HG03103 (cell line): ENCODE results near the gene C1orf94.

Experiments used
- ATAC-seq: cut with Tn5 transposase; IDR thresholded peaks from one replicate; pipeline ENCODE4 v1.9.1; 2021; ENCODE audit warnings: low read depth; ENCODE audit not compliant: unreplicated experiment

The C1orf94 gene

DNA sequence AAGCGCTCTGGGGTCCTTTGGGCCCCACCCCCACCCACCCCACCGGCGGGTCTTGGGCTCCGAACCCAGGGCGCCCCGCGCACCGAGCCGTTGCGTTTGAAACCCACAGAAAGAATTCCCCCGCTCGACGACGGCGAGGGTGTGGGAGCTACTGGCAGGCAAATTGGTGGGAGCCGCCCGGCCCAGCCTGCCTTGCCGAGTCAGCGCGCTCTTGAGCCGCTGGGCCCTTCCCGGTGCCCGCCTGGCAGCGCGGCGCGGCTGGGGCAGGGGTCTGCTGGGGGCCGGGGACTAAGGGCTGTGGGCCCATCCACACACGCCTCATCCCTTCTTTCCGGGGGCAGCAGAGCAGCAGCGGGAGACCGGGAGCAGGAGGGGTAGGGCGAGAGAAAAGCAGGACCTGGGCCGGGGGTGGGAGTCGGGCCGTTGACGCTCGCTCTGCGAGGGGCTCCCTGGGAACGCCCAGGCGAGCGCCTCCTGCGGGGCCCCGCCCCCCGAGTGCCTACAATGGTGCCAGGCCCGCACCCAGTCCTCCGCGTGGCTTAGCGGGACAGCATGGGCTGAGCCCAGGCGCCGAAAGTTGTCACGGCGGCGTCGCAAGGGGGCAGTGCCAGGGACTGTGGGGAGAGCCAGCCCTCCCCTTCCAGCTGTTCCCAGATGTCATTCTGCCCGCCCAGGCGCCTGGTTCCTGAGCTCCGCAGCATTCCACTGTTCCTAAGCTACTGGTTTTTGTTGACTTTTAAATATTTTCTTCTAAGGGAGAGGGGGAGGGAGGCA lies at the start of gene C1orf94:
Gene C1orf94, plus strand, starts transcription at position 78 of the 774 bp plus-strand sequence. CDS start 883 bp downstream, outside the sequence.
- no peak for ATAC-seq

DNA sequence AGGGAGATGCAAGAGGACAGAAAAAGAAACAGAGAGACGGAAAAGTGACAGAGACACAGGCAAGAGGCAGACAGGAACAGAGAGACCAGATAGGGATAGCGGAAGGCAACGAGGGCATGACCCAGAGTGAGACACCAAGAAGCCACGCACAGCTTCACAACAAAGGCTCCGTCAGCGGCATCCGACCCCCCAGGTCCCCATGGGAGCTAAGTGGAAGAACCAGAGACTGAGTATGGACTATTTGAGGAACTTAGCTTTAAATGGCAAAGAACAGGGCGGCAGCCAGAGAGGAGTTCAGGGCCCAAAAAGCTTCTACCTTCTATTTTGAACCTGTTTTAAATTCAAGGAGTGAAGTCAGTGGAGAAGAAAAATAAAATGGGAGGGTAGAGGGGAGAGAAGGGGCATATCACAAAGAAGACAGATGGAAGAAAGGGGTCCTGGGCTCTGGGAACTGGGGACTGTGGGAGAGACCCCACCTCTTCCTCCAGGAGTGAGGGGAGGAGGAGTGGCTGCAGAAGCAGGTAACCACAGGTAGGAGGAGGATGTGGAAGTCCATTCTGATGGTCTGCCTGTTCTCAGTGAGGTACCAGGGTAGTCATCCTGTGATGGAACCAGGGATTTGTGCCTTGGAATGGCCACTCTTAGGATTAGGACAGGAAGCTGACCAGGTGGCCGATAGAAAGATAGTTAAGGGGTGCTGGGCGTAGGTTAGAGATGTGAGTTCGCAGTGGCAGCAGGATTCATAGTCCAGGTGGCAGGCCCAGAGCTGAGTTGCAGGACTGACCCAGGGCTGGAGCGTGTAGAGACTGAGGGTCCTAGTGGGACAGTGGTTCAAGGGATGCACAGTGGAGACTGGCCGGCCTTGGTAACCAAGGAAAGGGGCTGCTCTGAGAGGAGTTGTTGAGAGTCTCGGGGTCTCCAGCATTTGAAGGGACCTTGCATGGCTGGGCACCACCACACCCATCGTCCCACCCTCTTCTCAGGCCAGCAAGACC lies 49.4 kb upstream of the C1orf94 start:
- ATAC-seq = no peak

DNA sequence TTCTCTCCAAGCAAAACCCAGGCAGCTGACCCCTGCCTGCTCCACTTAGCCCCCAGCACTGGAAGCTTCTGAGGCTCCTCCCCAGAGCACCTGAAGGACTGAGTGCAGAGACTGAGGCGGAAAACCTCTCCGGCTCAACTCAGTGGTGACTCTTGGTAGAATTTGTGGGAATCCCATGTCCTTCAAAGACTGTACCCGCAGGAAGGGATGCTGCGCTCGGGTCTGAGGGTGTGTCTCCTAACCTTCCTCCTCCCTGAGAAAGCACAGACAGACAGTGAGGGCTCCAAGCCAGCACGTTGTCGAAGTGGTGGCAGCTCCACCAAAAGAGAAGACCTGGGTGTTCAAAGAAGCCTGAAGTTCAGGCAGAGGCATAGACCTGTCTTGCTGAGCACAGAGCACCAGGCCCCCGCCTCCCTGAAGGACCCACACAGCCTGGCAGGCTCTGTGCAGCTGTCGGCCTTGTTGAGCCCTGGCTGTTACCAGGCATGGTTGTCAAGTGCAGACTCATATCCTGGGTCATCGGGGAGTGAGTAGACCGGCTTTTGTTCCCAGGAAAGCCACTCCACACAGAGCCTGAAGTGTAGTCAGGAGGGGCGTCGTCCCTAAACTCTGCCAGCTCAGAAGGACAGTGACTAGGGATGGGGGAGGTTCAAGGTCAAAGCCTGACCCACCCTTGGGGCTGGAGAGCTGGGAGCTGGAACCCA lies 48.4 kb upstream of the C1orf94 start:
- no peak for ATAC-seq

- ATAC-seq = no peak
Observed at GRCh38 chr1:34129630-34130029, 47.1 kb upstream of the C1orf94 start.

GRCh38 chr1:34130306-34130705 lies 46.4 kb upstream of the C1orf94 start:
- ATAC-seq = no peak

DNA sequence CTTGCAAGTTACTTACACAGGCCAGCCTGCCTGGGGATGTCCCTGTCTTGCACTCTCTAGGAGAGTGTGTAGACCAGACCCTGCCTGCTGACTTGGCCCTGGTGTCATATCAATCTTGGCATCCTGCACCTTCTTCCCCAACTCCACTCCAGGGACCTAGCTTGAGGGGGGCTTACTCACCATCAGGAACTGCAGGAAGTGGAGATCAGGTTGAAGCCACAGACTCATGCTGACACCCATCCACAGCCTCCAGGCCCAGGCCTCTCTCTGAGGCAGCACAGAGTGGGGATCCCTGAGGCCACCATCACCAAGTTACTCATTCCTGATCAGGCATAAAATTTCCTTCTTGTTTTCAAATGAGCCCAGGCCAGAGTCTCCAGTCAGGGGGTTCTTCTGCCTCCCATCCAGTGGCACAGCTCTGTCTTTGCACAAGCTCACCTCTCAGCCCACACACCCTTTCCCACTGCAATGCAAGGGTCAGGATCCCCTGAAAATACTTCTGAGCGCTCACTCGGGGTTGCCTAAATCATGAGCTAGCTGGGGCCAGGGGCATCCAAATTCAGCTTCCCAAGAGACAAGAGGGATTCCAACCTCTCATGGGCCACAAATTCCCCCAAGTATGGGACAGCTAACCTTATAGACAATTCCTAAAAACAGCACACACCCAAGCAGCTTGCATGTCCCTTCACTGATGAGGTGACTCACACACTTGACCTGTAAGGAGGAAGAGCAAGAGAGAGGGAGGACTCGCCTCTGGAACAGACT lies 45.1 kb upstream of the C1orf94 start:
- no peak for ATAC-seq

DNA sequence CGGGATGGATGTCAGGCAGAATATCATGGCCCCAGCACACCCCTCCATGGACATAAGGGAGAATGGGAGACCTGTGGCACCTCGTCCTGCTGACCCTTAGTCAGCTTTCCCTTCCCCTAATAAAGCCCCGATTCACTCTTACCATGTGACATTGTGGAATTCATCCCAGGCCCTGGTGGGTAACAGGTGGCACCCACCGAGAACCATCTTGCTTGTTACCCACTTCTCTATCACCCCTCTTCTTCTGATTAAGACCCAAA lies 44.6 kb upstream of the C1orf94 start:
- no peak for ATAC-seq

GRCh38 chr1:34137411-34137810 lies 39.3 kb upstream of the C1orf94 start:
- no peak for ATAC-seq

DNA sequence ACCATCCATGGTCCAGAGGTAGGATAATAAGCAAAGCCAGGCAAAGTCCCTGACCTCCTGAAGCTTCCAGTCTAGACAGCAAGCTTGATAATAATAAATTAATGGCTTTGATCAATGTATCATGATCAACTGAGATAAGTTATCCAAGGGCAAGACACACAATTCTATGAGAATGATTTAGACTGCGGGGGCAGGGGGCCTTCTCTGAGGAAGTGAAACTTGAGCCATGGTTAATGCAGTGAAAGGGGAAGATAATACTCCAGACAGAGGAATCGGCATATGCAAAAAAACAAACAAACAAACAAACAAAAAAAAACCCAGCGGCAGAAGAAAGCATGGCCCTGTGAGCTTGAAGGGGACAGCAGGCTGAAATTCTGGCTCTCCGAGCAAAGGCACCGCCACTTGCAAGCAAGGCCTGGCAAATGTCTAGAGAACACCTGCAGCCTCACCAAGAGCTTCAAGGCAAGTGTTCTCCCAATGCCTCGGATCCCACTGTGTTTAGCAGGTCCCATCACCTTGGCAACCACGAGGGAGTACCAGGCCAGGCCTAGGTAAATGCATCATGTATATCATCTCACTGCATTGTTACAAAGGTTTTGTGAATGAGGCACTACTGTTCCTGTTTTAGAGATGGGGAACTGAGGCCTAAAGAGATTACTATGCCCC lies 36.6 kb upstream of the C1orf94 start:
- no peak for ATAC-seq

DNA sequence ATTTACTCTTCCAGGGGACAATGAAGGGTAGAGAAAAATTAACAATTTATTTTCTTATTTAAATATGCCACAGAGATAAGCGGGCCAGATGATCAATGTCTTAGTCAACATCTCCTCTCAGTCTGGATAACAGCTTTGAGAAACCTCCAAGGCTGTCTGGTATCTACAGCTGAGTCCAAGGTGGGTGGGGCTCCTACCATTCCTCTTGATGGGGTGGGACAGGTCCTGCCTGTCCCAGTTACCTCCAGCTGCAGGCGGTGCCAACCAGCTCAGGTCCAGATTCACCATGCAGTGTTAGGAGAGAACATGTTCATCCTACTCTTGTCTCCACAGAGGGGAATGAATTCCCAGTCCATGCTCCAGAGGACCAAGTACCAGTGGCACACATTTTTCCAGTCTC lies 32.7 kb upstream of the C1orf94 start:
- no peak for ATAC-seq

DNA sequence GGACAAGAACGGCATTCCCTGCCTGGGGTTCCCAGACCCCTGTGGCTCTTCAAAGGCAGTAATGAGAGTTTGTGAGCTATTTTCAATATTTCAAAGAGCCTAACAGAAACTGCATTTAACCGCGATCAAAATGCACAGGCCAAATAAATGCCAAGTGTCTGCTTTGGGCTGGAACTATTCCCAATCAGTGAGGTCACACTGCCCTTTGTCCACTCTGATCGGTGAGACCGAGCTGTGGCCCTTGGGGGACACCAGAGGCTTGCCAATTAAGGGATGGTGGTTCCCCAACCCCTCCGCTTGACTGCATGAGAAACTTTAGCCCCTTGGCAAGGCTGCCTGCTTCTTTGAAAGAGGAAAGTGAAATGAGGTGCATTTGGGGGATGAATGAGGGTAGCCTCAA lies 31.9 kb upstream of the C1orf94 start:
- no peak for ATAC-seq

DNA sequence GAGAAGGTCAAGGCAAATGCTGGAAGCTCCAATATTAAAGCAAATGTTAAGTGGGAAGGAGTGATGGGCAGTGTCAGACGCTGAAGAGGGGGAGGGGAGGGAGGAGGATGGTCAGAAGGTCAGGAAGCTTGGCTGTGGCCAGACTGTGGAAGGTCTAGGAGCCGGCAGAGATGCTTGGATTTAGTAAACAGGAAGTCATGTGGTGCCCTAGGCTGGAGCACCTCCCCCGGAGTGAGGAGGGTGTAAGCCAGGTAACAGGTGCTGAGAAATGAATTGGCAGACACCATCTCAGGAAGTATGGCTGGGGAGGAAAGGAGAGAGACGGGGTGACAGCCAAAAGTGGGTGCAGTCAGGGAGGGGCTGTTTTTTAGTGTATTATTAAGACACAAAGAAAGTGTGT lies 29.4 kb upstream of the C1orf94 start:
- ATAC-seq = no peak

GRCh38 chr1:34149501-34149900 lies 27.2 kb upstream of the C1orf94 start:
- ATAC-seq = no peak

GRCh38 chr1:34153246-34153645 lies 23.5 kb upstream of the C1orf94 start:
- ATAC-seq = no peak

- no peak for ATAC-seq
Observed at GRCh38 chr1:34155860-34156259, 20.8 kb upstream of the C1orf94 start.

DNA sequence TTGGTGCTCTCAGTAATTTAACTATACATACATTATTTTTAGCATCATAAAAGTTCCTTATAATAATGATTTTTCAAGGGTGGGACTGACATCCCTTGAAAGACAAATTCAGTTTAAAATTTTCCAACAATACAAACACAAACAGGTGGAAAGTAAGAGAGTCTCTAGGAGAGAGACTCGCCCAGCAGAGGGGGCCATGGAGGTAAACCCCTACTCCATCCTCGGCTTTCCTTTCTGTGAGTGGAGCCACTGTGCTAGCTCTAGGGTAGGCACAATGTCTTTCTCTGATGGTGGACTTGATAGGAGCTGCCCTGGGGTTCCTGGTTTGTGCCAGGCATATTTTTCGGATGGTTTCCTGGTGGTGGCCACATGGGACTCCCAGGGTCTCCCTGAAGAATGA lies 20.0 kb upstream of the C1orf94 start:
- no peak for ATAC-seq

- ATAC-seq = peak; percentile 65
Observed at GRCh38 chr1:34162852-34163766, 13.6 kb upstream of the C1orf94 start.

GRCh38 chr1:34163792-34164731 lies 12.6 kb upstream of the C1orf94 start:
- ATAC-seq = no peak
